OCI-LY3 (cell line): ENCODE results near the gene PLXNC1.

Experiments
- EZH2phosphoT487 ChIP-seq: fragments of 200-600 bp; shearing (Covaris generic); IDR thresholded peaks from 2 replicates; pipeline ENCODE4 v1.6.1; 2018; ENCODE audit warnings: antibody characterized with exemption, mixed run types, low read depth
- TF ChIP-seq, protein P1 (sequence below): fragments of 200-600, 300-600 bp; sonication (generic); IDR thresholded peaks from 2 replicates; pipeline ENCODE4 v1.5.1; 2014; ENCODE audit warnings: antibody characterized with exemption, low read length, low read depth

DNA sequence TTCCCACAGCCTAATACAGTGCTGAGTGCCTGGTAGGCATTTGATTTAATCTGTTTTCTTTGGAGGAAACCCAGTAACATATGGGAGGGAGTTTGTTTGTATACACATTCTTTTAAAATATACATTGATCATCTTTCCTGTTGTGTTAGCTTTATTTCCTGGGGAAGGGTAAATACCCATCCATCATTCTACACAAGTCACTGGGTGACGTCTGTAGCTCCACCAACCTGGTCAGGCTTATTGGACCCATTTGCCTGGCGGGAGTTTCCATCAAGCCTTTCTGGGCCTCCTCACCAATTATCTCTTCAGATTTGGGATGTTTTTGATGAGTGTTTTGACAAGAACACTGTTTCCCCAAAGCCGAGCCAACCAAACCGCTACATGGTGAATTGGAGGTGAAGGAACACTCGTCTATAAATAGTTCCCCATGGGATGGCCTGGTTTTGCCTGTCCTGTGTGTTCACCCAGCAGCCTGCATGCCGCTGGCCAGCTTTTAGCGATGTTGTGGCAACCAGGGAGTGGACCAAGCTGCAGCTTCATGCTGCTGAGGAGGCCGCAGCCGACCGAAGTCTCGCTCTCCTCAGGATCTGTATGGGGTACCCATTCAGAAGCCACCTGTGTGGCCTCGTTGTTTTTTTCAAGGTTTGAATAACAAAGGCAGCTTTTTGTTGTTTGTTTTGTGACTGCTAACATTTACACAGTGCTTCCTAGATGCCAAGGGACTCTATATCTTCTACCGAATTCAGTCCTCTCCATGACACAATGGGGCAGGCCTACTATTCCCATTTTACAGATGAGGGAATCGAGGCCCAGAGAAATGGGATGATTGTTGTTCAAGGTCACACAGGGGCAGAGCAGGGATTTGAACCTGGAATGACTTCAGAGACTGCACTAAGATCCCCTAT, 22.6 kb downstream of the PLXNC1 start:
- no peak for TF ChIP-seq EZH2phosphoT487
- TF ChIP-seq, protein P1, sequence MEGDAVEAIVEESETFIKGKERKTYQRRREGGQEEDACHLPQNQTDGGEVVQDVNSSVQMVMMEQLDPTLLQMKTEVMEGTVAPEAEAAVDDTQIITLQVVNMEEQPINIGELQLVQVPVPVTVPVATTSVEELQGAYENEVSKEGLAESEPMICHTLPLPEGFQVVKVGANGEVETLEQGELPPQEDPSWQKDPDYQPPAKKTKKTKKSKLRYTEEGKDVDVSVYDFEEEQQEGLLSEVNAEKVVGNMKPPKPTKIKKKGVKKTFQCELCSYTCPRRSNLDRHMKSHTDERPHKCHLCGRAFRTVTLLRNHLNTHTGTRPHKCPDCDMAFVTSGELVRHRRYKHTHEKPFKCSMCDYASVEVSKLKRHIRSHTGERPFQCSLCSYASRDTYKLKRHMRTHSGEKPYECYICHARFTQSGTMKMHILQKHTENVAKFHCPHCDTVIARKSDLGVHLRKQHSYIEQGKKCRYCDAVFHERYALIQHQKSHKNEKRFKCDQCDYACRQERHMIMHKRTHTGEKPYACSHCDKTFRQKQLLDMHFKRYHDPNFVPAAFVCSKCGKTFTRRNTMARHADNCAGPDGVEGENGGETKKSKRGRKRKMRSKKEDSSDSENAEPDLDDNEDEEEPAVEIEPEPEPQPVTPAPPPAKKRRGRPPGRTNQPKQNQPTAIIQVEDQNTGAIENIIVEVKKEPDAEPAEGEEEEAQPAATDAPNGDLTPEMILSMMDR, result no peak
